Measurements from ENCODE around the gene CCDC127.

CCDC127 gene

GRCh38 chr5:191949-192690 lies 25.8 kb downstream of the CCDC127 start:
- DNase-seq (ENCODE audit: low read depth): no peak
- TF ChIP-seq, protein P1, sequence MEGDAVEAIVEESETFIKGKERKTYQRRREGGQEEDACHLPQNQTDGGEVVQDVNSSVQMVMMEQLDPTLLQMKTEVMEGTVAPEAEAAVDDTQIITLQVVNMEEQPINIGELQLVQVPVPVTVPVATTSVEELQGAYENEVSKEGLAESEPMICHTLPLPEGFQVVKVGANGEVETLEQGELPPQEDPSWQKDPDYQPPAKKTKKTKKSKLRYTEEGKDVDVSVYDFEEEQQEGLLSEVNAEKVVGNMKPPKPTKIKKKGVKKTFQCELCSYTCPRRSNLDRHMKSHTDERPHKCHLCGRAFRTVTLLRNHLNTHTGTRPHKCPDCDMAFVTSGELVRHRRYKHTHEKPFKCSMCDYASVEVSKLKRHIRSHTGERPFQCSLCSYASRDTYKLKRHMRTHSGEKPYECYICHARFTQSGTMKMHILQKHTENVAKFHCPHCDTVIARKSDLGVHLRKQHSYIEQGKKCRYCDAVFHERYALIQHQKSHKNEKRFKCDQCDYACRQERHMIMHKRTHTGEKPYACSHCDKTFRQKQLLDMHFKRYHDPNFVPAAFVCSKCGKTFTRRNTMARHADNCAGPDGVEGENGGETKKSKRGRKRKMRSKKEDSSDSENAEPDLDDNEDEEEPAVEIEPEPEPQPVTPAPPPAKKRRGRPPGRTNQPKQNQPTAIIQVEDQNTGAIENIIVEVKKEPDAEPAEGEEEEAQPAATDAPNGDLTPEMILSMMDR (IDR thresholded peaks at IDR 0.05; ENCODE audit: low read depth, low read length, missing control alignments): no peak
- H3K4me3 ChIP-seq (ENCODE audit: low read depth, low read length): no peak overlapping the region

GRCh38 chr5:191036-191948 lies 26.7 kb downstream of the CCDC127 start, which contains the start of gene LRRC14B:
LRRC14B (plus strand) TSS chr5:191495; CDS start chr5:191539, 44 bp downstream.
- DNase-seq (ENCODE audit: low read depth): no peak
- H3K4me3 ChIP-seq (ENCODE audit: low read depth, low read length): no peak within 1 kb of the TSS; the same call in 1 of the 2 replicates
- TF ChIP-seq, protein P1 (IDR thresholded peaks at IDR 0.05; ENCODE audit: low read depth, low read length, missing control alignments): no peak

DNA sequence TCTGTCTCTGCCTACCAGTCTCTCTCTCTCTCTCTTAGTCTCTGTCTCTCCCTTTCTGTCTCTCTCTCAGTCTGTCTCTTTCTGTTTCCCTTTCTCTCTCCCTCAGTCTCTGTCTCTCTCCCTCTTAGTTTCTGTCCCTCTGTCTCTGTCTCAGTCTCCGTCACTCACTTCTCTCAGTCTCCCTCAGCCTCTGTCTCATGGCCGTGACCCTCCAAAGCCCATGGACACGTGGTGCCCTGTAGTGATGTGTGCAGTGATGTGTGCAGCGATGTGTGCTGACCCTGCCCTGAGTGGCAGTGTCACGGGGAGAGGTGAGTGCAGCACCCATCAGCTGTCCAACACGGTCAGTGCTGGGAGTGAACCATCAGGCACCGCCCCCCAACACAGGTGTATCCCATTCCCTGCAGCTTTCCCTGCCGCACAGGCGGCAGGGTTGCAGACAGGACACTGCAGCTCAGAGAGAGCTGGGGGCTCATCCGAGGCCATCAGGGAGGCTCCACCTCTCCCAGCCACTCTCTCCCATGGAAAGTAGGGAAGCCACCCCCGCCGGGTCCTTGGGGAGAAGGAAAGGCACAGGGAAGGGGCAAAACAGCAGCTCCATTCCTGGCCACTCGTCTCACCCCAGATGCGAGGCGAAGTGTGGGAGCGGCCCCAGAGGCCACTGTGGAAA lies 27.5 kb downstream of the CCDC127 start:
- DNase-seq (ENCODE audit: low read depth): no peak
- TF ChIP-seq, protein P1 (IDR thresholded peaks at IDR 0.05; ENCODE audit: low read depth, low read length, missing control alignments): no peak
- no peak overlapping the region for H3K4me3 ChIP-seq (ENCODE audit: low read depth, low read length)

GRCh38 chr5:189976-190365 lies 28.0 kb downstream of the CCDC127 start:
- DNase-seq (ENCODE audit: low read depth): no peak
- TF ChIP-seq, protein P1 (IDR thresholded peaks at IDR 0.05; ENCODE audit: low read depth, low read length, missing control alignments): no peak

GRCh38 chr5:189486-189885 lies 28.5 kb downstream of the CCDC127 start:
- no peak for DNase-seq (ENCODE audit: low read depth)
- H3K4me3 ChIP-seq (ENCODE audit: low read depth, low read length): no peak overlapping the region
- TF ChIP-seq, protein P1 (IDR thresholded peaks at IDR 0.05; ENCODE audit: low read depth, low read length, missing control alignments): no peak

More at GRCh38 chr5:189976-190365, 28.0 kb downstream of the CCDC127 start:
- no peak overlapping the region for H3K4me3 ChIP-seq (ENCODE audit: low read depth, low read length)

- no peak overlapping the region for H3K4me3 ChIP-seq (ENCODE audit: low read depth, low read length)
- DNase-seq (ENCODE audit: low read depth): peak; percentile 41
- TF ChIP-seq, protein P1 (IDR thresholded peaks at IDR 0.05; ENCODE audit: low read depth, low read length, missing control alignments): peak; percentile 96
Measured at GRCh38 chr5:188488-189481, 29.2 kb downstream of the CCDC127 start.
